HUES48 (cell line): ENCODE measurements around the gene ID2.
A peak's percentile ranks its signal among the peaks of the same experiment; 100 is the strongest.

ENCODE experiments used
- H3K27ac ChIP-seq: one replicate; pipeline ENCODE4 v1.7.0; 2013; ENCODE audit warnings: low read depth, low read length, inconsistent platforms
- H3K27me3 ChIP-seq: 2 replicates; pipeline ENCODE4 v1.6.1; 2013; ENCODE audit warnings: mild to moderate bottlenecking, low read length; ENCODE audit not compliant: control insufficient read depth, insufficient read depth
- H3K36me3 ChIP-seq: 2 replicates; pipeline ENCODE4 v1.6.1; 2013; ENCODE audit warnings: low read length; ENCODE audit not compliant: control insufficient read depth, insufficient read depth
- H3K4me1 ChIP-seq: 2 replicates; pipeline ENCODE4 v1.6.1; 2013; ENCODE audit warnings: mild to moderate bottlenecking, low read length; ENCODE audit not compliant: control insufficient read depth, insufficient read depth
- H3K4me3 ChIP-seq: 2 replicates; pipeline ENCODE4 v1.5.1; 2013; ENCODE audit warnings: mild to moderate bottlenecking, low read depth, low read length
- H3K9ac ChIP-seq: 2 replicates; pipeline ENCODE4 v1.6.1; 2013; ENCODE audit warnings: mild to moderate bottlenecking, low read depth, low read length, moderate library complexity
- H3K9me3 ChIP-seq: 2 replicates; pipeline ENCODE4 v1.6.1; 2013; ENCODE audit warnings: low read length; ENCODE audit not compliant: control insufficient read depth, insufficient read depth

ID2 gene

DNA sequence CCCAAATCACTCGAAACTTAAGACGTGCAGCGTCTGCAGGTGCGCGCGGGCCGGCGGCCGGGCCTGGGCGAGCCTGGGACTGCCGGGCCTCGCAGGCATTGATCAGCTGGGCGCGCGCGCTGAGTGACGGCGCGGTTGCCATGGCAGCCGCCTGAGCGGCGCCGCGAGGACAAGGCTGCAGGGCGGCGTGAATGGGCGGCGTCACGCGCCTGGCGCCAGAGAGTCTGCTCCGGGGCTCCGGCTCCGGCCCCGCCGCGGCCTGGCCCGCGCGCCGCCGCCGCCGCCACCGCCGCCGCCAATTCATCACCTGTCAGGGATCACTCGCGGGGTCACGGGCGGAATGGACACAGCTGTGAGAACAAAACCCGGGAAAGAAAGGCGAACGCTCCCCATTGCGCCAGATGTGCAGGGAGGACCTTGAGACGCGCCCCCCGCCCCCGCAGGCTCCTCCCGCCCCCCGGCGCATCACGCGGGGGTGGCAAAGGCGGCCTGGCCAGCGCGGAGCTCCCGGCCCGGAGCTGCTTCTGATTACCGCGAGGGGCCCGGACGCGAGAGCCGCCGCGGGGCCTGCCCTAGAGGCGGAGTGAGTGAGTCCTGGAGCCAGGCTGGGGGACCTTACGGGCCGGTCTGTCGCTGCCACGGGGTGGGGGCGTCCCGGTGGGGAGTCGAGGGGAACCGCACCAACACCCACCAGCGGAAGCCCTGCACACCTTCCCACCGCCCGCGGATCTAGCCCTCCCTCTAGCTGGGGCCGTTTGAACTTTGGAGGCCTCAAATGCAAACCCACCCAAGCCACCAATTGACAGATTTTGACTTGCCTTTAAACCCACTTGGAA, 2.9 kb upstream of the ID2 start:
- Histone ChIP-seq H3K4me1 (peaks cover 41% of the 10 kb centered on the region), H3K27ac (peak overlapping the region; percentile 96), H3K9me3 (0 out of 2 replicates have a peak, but pooled peaks cover 4% of the 10 kb centered on the region), H3K27me3 (peaks cover 66% of the 10 kb centered on the region), H3K9ac (peak overlapping the region; percentile 41; the same call in 1 of the 2 replicates), H3K4me3 (peak overlapping the region; percentile 52), H3K36me3 (no peaks in the 10 kb centered on the region)

DNA sequence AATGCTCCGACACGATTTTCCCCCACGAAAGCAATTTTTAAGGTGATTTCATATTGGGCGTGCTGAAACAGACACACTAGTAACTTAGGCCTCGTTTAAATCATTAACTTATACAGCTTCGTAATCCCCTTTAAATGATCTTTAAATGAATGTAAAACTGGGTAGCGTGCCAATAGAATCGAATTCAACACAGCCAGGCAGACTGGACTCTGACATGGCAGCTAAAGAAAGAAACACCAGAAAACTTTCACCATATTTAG, 2.4 kb upstream of the ID2 start:
- H3K4me1 ChIP-seq: peaks cover 42% of the 10 kb centered on the region

DNA sequence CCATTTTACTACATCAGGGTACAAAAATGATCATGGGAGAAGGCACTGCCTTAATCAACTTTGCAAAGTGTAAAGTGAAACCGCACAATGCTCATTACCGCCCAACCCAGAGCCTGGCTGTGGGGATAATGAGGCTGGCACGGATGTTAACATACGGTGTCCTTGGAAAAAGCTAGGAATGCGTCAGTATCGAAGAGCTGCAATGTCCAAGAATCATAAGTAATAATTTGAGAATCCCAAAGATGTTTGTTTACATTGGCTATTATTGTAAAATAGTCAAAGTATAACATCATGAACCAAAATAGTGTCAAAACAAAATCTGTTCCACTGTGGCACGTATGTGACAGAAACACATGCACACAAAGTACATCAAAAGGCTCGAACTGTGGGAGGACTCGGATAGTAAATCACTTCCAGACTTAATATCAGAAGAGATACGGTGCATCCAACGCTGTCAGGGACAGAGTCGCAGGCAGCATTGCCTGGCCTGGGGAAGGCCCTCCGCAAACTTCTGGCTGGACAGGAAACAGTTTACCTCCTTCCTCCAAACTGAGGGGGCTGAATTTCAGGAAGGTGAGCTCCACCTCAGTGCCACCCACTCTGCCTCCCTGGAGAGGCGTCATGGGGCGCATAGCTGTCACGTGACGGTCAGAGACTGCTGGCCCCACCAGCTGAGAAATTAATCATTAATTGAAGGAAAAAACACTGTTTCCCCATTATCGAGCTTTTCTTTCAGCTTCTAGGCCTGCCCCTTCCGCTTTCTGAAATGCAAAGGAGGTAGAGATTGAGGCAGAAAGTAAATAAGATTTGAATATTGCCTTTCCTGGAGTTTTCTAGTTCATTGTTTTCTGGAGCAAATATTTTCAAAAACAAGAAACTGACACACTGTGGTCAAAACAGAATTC, 1.8 kb upstream of the ID2 start:
- H3K4me3 ChIP-seq: peak overlapping the region; percentile 52
- no peak overlapping the region; the same call in 1 of the 2 replicates for H3K9ac ChIP-seq
- H3K4me1 ChIP-seq: peaks cover 45% of the 10 kb centered on the region
- H3K27ac ChIP-seq: peak overlapping the region; percentile 93
- no peaks in the 10 kb centered on the region for H3K9me3 ChIP-seq
- H3K27me3 ChIP-seq: peaks cover 66% of the 10 kb centered on the region
- H3K36me3 ChIP-seq: no peaks in the 10 kb centered on the region

More for the DNA sequence above, 2.4 kb upstream of the ID2 start:
- peak overlapping the region; percentile 93 for H3K27ac ChIP-seq
- H3K27me3 ChIP-seq: peaks cover 66% of the 10 kb centered on the region
- H3K4me3 ChIP-seq: peak overlapping the region; percentile 52
- H3K36me3 ChIP-seq: no peaks in the 10 kb centered on the region
- 0 out of 2 replicates have a peak, but pooled peaks cover 3% of the 10 kb centered on the region for H3K9me3 ChIP-seq
- H3K9ac ChIP-seq: peak overlapping the region; percentile 41; the same call in 1 of the 2 replicates

DNA sequence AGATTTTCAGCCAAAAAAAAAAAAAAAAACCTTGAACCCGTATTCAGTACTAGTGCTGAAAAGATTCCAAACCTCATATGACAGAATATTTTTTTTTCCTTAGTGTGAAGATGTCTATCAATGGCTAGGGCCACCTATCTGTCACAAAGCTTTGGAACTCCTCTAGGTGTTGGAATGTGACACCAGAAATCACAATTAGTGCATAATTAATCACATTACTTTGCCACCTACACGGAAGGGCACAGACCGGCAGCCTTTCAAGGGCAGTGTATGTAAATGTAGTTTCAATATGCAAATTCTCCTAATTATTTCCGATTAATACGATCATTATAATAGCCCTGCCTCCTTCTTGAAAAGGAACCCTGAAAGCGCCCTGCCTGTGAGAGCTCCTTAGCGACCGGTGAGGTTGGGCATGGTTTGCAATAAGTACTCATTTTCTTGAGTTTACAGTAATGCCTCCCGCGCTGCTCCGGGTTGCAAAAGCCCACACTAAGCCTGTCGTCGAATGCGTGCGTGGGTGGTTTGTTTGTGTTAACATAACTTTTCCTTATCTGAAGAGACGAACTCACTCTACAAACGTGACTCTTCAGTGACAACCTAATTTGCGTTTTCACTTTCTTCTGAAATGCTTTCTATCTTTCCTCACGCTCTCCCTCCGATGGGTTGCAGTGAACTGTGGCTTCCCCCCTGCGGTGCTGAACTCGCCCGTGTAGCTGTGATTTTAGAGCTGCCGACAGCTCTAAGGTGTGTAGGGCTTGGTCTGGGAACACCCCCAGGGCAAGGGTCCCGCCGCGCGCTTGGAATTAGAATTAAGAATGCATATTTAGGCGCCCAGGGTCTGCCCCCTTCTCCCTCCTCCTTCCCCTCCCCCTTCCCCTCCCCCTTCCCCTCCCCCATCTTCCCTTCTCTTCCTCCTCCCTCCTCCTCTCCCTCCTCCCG, 765 bp upstream of the ID2 start:
- Histone ChIP-seq H3K27ac (peak overlapping the region; percentile 93), H3K9ac (no peak overlapping the region), H3K4me1 (peaks cover 40% of the 10 kb centered on the region), H3K4me3 (peak overlapping the region; percentile 52), H3K9me3 (no peaks in the 10 kb centered on the region), H3K36me3 (no peaks in the 10 kb centered on the region), H3K27me3 (peaks cover 59% of the 10 kb centered on the region)

GRCh38 chr2:8682719-8683667, 1.1 kb downstream of the ID2 start:
- no peak overlapping the region for H3K27ac ChIP-seq
- H3K27me3 ChIP-seq: peaks cover 41% of the 10 kb centered on the region

DNA sequence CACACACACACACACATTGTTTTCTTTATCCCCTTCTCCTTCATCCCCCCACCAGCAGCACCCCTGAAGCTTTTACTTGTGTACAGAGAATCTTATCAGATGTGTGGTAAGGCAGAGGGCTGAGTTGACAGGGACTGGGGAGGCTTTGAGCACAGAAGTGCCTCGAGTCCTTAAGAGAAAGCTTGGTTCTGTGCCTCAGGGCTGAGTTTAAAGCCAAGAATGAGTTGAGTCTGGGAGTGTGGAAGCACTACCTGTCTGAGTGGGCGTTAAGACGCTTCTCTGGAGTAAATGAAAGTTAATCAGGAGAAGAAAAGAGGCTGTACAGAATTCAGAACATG, 2.7 kb downstream of the ID2 start:
- Histone ChIP-seq H3K9ac (no peak overlapping the region), H3K27me3 (peaks cover 36% of the 10 kb centered on the region), H3K4me3 (peak overlapping the region; percentile 67; the same call in 1 of the 2 replicates)

More at GRCh38 chr2:8682719-8683667, 1.1 kb downstream of the ID2 start:
- Histone ChIP-seq H3K9me3 (no peaks in the 10 kb centered on the region), H3K4me1 (peaks cover 33% of the 10 kb centered on the region), H3K36me3 (no peaks in the 10 kb centered on the region), H3K4me3 (peak overlapping the region; percentile 79), H3K9ac (peak overlapping the region; percentile 27; the same call in 1 of the 2 replicates)

GRCh38 chr2:8684878-8685696, 3.2 kb downstream of the ID2 start:
- Histone ChIP-seq H3K9ac (no peak overlapping the region; the same call in 1 of the 2 replicates), H3K27me3 (peaks cover 30% of the 10 kb centered on the region), H3K36me3 (no peaks in the 10 kb centered on the region), H3K4me1 (peaks cover 25% of the 10 kb centered on the region), H3K4me3 (peak overlapping the region; percentile 67; the same call in 1 of the 2 replicates), H3K27ac (peak overlapping the region; percentile 26), H3K9me3 (no peaks in the 10 kb centered on the region)

More for the DNA sequence above, 2.7 kb downstream of the ID2 start:
- Histone ChIP-seq H3K27ac (peak overlapping the region; percentile 26), H3K4me1 (peaks cover 31% of the 10 kb centered on the region), H3K36me3 (no peaks in the 10 kb centered on the region), H3K9me3 (no peaks in the 10 kb centered on the region)

- H3K27me3 ChIP-seq: peaks cover 30% of the 10 kb centered on the region
- H3K9me3 ChIP-seq: no peaks in the 10 kb centered on the region
- no peaks in the 10 kb centered on the region for H3K36me3 ChIP-seq
- no peak overlapping the region for H3K27ac ChIP-seq
- no peak overlapping the region for H3K9ac ChIP-seq
- peaks cover 18% of the 10 kb centered on the region for H3K4me1 ChIP-seq
- H3K4me3 ChIP-seq: peak overlapping the region; percentile 67; the same call in 1 of the 2 replicates
Measured at GRCh38 chr2:8685697-8686358, 4.0 kb downstream of the ID2 start.
